ENCODE data around the gene FHIT.

The FHIT gene

GRCh38 chr3:60187343-60187742 lies 1063.9 kb downstream of the FHIT start:
- TF ChIP-seq CTCF (IDR thresholded peaks at IDR 0.05; ENCODE audit: control insufficient read depth, insufficient read depth, low read depth, low read length, missing control alignments) = no peak
- H3K4me3 ChIP-seq (ENCODE audit: control insufficient read depth, low read depth, low read length) = no peak overlapping the region
- no peak for DNase-seq (ENCODE audit: low read depth)

GRCh38 chr3:60186359-60186758 lies 1064.9 kb downstream of the FHIT start:
- H3K4me3 ChIP-seq (ENCODE audit: control insufficient read depth, low read depth, low read length) = no peak overlapping the region
- DNase-seq (ENCODE audit: low read depth) = no peak
- TF ChIP-seq CTCF (IDR thresholded peaks at IDR 0.05; ENCODE audit: control insufficient read depth, insufficient read depth, low read depth, low read length, missing control alignments) = no peak

- no peak for TF ChIP-seq CTCF (IDR thresholded peaks at IDR 0.05; ENCODE audit: control insufficient read depth, insufficient read depth, low read depth, low read length, missing control alignments)
- no peak for DNase-seq (ENCODE audit: low read depth)
- no peak overlapping the region for H3K4me3 ChIP-seq (ENCODE audit: control insufficient read depth, low read depth, low read length)
Observed at GRCh38 chr3:60185161-60185560, 1066.1 kb downstream of the FHIT start.

GRCh38 chr3:60182697-60183096 lies 1068.6 kb downstream of the FHIT start:
- no peak overlapping the region for H3K4me3 ChIP-seq (ENCODE audit: control insufficient read depth, low read depth, low read length)
- no peak for TF ChIP-seq CTCF (IDR thresholded peaks at IDR 0.05; ENCODE audit: control insufficient read depth, insufficient read depth, low read depth, low read length, missing control alignments)
- DNase-seq (ENCODE audit: low read depth) = no peak

GRCh38 chr3:60178931-60179653 lies 1072.2 kb downstream of the FHIT start:
- no peak overlapping the region for H3K4me3 ChIP-seq (ENCODE audit: control insufficient read depth, low read depth, low read length)
- no peak for TF ChIP-seq CTCF (IDR thresholded peaks at IDR 0.05; ENCODE audit: control insufficient read depth, insufficient read depth, low read depth, low read length, missing control alignments)
- DNase-seq (ENCODE audit: low read depth) = no peak

GRCh38 chr3:60177726-60178125 lies 1073.5 kb downstream of the FHIT start:
- no peak for TF ChIP-seq CTCF (IDR thresholded peaks at IDR 0.05; ENCODE audit: control insufficient read depth, insufficient read depth, low read depth, low read length, missing control alignments)
- no peak overlapping the region for H3K4me3 ChIP-seq (ENCODE audit: control insufficient read depth, low read depth, low read length)
- no peak for DNase-seq (ENCODE audit: low read depth)

All from AG09309 (cell line).